HG02943 (cell line): ENCODE results near the gene CCND1.

Source experiments
- ATAC-seq: cut with Tn5 transposase; IDR thresholded peaks from one replicate; pipeline ENCODE4 v1.9.1; 2021; ENCODE audit warnings: mild to moderate bottlenecking, low read depth, moderate library complexity; ENCODE audit not compliant: unreplicated experiment

Gene CCND1

GRCh38 chr11:69640995-69641581, at the start of gene CCND1:
TSS of gene CCND1 (plus strand) at chr11:69641156. CDS start at chr11:69641314, 158 bp downstream.
- ATAC-seq, result no peak

GRCh38 chr11:69592986-69593650, 47.8 kb upstream of the CCND1 start:
- ATAC-seq, result no peak

GRCh38 chr11:69593851-69594250, 47.1 kb upstream of the CCND1 start:
- no peak for ATAC-seq

- ATAC-seq, result no peak
Observed at GRCh38 chr11:69594481-69594880, 46.5 kb upstream of the CCND1 start.

GRCh38 chr11:69595805-69596665, 44.9 kb upstream of the CCND1 start:
- no peak for ATAC-seq

DNA sequence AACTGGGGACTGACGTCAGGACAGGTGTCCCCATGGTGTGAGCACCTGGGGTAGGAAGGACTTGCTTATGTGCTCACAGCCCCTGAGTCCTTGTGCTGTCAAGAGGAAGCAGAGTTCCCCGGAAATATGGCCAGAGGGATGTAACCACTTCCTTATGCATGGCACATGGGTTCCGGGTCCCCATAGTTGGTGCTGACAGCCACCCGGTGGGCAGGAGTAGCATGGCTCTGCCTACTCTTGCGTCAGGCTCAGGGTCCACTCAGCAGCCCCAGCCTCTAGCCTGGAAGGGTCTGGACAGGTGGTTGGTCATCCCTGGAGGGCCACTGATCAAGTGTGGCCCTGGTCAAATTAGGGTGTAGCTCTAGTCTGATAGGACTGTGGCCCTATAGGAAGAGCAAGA, 42.8 kb upstream of the CCND1 start:
- no peak for ATAC-seq

DNA sequence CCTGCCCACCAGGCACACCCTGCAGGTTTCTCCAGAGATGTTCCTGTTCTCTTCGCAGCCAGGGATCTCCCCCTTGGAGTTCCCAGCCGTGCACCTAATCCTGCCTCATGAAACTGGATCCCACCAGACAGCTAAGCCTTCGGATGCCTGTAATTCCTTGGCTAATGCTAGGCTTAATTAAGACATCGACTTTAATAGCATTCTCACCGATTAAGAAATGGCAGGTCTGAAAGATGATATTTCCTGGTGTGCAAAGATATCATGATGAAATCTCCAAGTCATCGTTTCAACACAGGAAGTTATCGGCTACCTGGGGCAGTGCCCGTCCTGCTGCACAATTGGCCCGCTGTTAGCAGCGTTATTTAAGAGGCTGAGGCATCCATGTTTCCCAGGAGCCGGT, 41.5 kb upstream of the CCND1 start:
- ATAC-seq, result no peak

- ATAC-seq, result no peak
Observed at GRCh38 chr11:69600001-69600400, 41.0 kb upstream of the CCND1 start.

DNA sequence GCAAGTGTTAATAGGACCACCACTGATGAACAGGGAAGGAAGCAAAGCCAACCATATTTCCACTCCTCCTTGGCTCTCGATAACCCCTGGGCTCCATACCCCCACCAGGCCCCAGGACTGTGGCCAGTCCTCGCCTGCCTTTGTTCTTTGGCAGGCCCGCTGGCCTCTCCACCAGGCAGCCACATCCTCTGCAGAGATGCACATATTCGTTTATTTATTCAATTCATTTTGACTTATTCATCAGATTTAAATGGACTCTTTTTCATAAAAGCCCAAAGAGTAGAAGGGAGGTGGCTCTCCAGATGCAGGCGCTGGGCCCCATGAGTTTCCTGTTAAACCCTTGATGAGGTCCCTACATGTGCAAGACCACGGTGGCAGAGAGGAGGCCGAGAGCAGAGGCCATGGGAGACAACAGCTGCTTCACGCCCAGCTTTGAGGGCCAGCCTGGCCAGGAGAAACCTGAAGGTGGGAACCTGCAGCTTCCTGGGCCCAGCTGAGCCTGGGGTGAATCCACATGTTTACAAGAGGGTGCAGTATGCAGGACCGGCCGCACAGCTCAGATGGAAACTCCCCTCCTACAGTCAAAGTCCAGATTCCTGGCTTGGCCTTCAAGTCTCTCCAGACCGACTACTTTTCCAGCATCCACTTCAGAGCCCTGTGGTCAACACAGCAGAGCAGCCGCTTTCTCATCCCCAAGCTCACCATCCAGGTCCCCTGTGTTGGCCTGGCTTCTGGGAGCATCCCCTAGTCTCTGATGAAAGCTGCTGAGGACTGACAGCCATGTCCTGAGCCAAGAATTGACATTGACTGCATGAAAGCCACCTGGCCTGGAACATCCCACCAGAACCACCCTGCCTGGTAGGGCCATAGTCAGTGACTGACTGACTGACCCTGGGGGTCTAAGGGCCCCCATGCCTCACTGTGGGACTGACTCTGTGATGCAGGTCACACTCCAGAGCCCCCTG, 39.7 kb upstream of the CCND1 start:
- ATAC-seq, result no peak

GRCh38 chr11:69603111-69603836, 37.7 kb upstream of the CCND1 start:
- no peak for ATAC-seq

DNA sequence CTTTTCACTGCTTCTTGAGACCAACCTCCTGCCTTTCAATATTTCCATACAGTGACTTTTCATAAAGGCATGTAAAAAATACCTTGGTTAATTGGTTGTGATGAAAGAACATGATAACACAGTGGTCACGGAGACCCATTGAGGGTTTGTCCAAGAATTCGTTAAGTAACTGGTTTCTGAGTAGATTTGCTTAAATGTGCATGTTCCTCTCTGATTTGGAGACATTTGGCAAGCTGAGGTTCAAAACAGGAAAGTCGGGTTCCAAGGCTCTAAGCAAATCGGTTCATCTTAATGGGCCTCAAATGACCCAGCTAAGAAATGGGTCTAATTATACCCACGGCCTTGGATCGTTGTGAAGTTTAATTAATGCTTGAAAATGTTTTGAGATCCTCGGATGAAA, 36.9 kb upstream of the CCND1 start:
- no peak for ATAC-seq

- no peak for ATAC-seq
Observed at GRCh38 chr11:69605737-69606526, 35.0 kb upstream of the CCND1 start.

DNA sequence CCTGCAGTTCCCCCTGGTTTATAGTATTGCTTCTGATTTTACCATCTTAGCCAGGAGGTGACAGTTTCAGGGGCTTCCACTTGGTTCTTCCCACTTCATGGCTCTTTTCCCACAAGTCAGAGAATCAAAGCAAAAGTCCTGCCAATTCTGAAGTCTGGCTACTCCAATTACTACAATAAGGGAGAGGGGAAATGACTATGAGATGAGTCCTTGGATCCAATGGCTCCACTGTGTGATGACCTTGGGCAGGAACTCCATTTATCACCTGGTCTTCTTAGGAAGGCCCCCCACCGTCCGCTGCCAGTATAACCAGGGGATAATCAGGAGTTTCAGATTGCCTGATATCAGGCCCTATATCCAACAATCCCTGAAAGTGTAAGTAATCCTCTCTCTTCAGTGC, 31.6 kb upstream of the CCND1 start:
- no peak for ATAC-seq

DNA sequence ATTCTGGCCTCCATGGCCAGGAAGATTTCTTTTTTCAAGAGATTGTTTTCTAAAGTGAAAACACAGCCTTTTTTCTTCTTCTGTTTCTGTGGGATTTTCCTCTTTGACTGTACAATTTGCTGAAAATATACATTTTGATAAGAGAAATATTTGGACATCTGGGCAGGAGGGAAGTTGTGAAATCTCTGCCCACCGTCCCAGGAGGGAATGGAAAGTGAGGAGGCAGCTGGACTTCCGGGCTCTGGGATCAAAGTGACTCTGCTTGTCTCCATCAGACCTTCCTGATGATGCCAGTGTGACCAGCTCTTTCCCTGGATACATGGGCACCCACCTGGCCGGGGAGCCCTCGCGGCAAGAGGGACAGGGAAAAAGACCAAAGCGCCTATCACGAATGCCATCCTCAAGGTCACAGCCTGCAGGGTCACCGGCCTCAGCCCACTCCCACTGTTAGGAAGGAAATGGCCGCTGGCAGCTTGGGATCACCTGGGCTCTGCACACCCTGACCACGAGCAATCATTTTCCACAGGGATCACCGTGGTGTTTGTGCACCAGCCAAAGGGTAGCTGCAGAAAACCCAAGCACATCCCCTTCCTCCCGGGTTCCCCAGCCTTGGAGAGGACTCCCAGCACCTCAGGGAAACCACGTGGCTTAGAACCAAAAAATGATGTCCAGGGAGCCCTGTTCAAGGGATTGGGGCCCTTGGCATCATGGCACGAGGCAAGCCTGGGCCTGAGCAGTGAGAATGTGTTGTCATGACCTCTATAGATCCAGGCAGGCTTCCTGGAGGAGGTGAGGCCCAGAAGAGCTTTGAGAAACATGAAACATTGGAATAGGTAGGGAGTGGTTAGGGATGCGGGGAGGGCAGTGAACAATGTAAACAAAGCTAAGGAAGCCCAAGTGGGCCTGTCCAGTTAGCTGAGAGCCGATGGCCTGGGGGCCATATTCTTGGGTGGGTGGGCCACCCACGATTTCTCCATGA, 29.1 kb upstream of the CCND1 start:
- no peak for ATAC-seq

DNA sequence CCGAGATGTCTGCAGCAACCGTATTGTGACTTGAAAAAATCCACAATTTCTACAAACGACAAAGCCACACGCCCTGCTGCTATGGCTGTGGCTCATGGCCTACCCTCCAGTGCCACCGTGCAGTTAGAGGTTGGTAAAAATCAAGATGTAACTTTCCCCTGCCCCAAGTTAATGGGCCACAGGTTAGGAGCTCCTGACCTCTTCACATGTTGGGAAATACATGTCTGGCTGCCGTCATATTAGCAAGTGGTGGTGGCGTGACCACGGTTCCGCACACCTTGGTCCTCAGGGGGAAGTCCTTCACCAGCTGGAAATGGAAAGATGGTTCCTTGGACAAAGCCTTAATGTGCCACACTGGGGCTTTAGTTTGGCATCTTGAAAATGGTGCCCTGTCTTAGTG, 27.4 kb upstream of the CCND1 start:
- ATAC-seq, result no peak

- ATAC-seq, result no peak
Observed at GRCh38 chr11:69614085-69614484, 26.9 kb upstream of the CCND1 start.

DNA sequence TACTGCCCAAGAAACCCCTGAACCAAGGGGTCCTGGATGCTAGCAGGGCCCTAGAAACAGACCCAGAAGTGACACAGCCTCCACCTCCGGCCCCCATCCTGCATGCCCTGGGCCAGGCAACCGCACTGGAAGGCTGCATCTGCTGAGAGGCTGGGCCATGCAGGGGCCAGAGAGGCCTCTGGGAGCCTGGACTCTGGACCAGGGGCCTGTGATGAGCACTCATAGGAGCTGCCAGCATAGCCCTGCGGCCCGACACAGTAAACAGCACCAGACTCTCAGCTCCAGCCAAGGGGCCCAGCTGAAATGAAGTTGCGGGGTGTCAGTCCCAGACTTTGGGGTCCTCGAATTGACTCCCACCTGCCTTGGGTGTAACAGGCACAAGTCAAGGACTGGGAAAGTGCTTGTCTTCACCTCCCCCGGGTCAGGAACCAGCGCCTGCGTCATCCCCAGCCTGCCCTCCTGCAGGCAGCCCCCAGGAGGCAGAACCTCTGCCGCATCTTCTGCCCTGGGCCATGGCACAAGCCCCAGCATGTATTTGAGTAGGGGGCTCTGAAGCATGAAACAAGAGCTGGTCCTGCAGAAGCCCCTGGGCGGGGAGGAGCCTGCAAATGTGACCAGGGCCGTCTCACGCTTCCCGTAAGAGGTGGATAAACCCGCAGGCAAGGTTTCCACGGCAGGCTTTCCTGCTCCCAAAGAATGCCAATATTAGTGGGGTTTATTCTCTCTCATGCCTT, 25.2 kb upstream of the CCND1 start:
- ATAC-seq, result no peak
